GM21529 (cell line): Measurements from ENCODE around the gene KCNG1.

Experiments
- ATAC-seq: cut with Tn5 transposase; IDR thresholded peaks from one replicate; pipeline ENCODE4 v1.9.1; 2021; ENCODE audit not compliant: unreplicated experiment

Gene KCNG1

GRCh38 chr20:50957276-50957675, 65.6 kb downstream of the KCNG1 start:
- no peak for ATAC-seq

DNA sequence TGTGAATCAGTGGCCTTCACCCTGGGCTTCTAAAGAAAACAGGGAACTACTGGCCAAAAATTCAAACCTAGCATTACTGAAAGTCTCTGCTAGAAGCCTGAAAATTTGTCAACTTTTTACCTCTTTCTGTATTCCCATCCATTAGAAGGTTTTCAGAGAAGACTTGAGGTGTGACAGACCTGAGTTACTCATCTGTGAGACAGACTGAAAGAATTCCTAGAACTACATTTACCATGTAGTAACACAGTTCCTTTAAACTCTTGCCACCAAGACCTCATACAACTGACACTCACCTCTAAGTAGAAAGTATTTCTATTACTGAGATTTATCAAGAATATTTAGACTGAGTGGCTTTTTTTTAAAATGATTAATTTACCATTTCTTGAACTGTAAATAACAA, 69.1 kb downstream of the KCNG1 start:
- ATAC-seq = no peak
